Choroid plexus epithelial cell (primary cell): ENCODE measurements around the gene NKD2.

Experiments used
- DNase-seq: peaks from one replicate; pipeline ENCODE4 v3.0.0-alpha.2; 2010; ENCODE audit warnings: low read depth
- H3K4me3 ChIP-seq: 2 replicates; pipeline ENCODE4 v1.5.1; 2011; ENCODE audit warnings: low read depth, mild to moderate bottlenecking, control low read depth, low read length, moderate library complexity
- CTCF ChIP-seq: conservative IDR thresholded peaks from 2 replicates; pipeline ENCODE4 v1.5.1; 2011; ENCODE audit warnings: low read depth, mild to moderate bottlenecking, control low read depth, inconsistent platforms, low read length, moderate library complexity

The NKD2 gene

GRCh38 chr5:984774-985173 lies 23.8 kb upstream of the NKD2 start:
- no peak for DNase-seq
- H3K4me3 ChIP-seq = no peak overlapping the region
- no peak for TF ChIP-seq CTCF

DNA sequence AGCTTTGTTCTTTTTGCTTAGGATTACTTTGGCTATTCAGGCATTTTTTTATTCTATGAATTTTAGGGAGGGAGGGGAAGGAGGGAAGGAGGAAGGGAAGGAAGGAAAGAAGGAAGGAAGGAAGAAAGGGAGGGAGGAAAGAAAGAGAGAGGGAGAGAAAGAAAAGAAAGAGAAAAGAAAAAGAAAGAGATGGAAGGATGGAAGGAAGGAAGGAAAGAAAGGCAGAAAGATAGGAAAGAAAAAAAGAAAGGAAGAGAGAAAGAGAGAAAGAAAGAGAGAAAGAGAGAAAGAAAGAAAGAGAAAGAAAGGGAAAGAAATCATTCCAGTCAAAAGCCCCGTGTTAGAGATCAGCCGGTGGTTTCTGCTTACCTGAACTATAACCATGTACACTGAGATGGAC lies 20.8 kb upstream of the NKD2 start:
- no peak overlapping the region for H3K4me3 ChIP-seq
- no peak for TF ChIP-seq CTCF
- no peak for DNase-seq

- no peak for TF ChIP-seq CTCF
- no peak overlapping the region for H3K4me3 ChIP-seq
- no peak for DNase-seq
Observed at GRCh38 chr5:988322-988721, 20.3 kb upstream of the NKD2 start.

DNA sequence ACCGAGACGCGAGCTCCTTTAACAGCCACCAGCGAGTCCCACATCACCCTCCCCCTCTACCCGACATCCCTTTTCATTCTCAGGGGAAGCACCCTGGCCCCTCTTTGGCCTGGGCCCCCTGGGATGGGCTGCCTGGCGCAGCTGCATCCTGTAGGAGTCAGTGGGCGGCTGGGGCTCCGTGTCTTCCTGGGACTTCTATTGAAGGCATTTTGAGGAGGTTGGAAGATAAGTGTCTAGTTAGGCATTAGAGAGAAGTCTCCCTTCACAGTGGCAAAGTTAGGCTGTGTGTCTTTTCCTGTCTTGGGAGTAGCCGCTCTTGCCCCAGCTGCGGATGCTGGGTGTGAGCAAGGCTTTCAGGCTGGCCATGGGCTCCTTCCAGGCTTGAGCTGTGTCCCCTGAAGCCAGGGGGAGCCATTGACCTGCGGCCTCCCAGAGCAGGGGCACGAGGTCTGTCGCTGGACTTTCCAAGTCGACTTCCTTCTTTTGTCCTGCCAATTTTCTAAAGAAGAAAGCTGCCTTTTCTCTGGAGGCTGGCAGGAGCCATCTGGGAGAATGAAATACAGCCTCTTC lies 18.6 kb upstream of the NKD2 start:
- no peak for TF ChIP-seq CTCF
- no peak overlapping the region for H3K4me3 ChIP-seq
- DNase-seq = no peak

- H3K4me3 ChIP-seq = no peak overlapping the region
- TF ChIP-seq CTCF = no peak
- no peak for DNase-seq
Observed at GRCh38 chr5:991472-992267, 16.9 kb upstream of the NKD2 start.

- TF ChIP-seq CTCF = no peak
- no peak overlapping the region for H3K4me3 ChIP-seq
- DNase-seq = no peak
Observed at GRCh38 chr5:994272-994607, 14.4 kb upstream of the NKD2 start.

DNA sequence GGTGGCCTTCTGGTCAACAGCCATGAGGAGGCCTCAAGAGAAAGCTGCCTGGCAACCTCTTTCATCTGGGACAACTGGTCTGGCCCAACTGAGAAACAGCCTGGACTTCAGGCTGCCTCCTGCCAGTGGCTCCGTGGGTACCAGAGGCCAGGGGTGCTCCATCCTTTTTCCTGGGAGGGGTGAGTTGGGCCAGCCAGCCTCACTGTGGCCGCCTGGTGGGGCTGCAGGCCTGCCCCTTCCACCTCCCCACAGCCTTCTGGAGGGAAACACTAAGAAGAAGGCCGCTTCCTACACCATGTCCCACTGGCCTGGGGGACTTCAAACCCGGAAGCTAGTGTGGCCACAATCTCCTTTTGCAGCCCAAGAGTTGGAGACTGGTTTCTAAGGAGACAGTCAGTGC lies 13.8 kb upstream of the NKD2 start:
- no peak for DNase-seq
- TF ChIP-seq CTCF = no peak
- H3K4me3 ChIP-seq = no peak overlapping the region
